GM12878 (cell line): Measurements from ENCODE around the gene MAST4. TPM values are rescaled to one million over a fixed set of nuclear protein-coding genes. Genes with fewer than 3 reads are reported as not detected.

Source experiments
- ATF7 ChIP-seq: fragments of 450-650 bp; IDR thresholded peaks from 2 replicates; pipeline ENCODE4 v1.6.1; 2016; ENCODE audit warnings: low read depth, mild to moderate bottlenecking
- BCL11A ChIP-seq: IDR thresholded peaks from 2 replicates; pipeline ENCODE4 v1.6.1; 2011; ENCODE audit warnings: low read depth, low read length
- BCLAF1 ChIP-seq: fragments of 450-650 bp; IDR thresholded peaks from 2 replicates; pipeline ENCODE4 v1.6.1; 2017; ENCODE audit warnings: antibody characterized with exemption, mild to moderate bottlenecking, moderate library complexity
- CHD2 ChIP-seq: IDR thresholded peaks from 2 replicates; pipeline ENCODE4 v1.6.1; 2011; ENCODE audit warnings: low read depth, low read length, improper control_type of control experiment, borderline replicate concordance
- CTCF ChIP-seq, 3 experiments: IDR thresholded peaks in 2 of 3; conservative IDR thresholded peaks in 1 of 3; 2 replicates each; pipeline ENCODE4 v1.5.1; 2011; ENCODE audit warnings: low read depth in 3 of 3, low read length in 3 of 3, mild to moderate bottlenecking in 3 of 3, control low read depth in 2 of 3, moderate library complexity in 2 of 3, inconsistent platforms in 1 of 3, mixed read lengths in 1 of 3; ENCODE audit not compliant: control insufficient read depth in 2 of 3, insufficient read depth in 1 of 3; ENCODE audit errors: extremely low read depth in 1 of 3
- ETV6 ChIP-seq, 2 experiments: fragments of 450-650 bp in 1 of 2; IDR thresholded peaks in 1 of 2; conservative IDR thresholded peaks in 1 of 2; 2 replicates each; pipeline ENCODE4 v1.6.1; 2014; ENCODE audit warnings: antibody characterized with exemption in 1 of 2, borderline replicate concordance in 1 of 2, low read depth in 1 of 2, mild to moderate bottlenecking in 1 of 2, moderate library complexity in 1 of 2
- FOS ChIP-seq: IDR thresholded peaks from 3 replicates; pipeline ENCODE4 v1.6.1; 2011; ENCODE audit warnings: borderline replicate concordance; ENCODE audit not compliant: insufficient read length; ENCODE audit errors: extremely low read depth
- FOXM1 ChIP-seq: IDR thresholded peaks from 2 replicates; pipeline ENCODE4 v1.6.1; 2012; ENCODE audit warnings: low read depth, mild to moderate bottlenecking, inconsistent platforms, low read length, moderate library complexity
- IRF4 ChIP-seq: IDR thresholded peaks from 2 replicates; pipeline ENCODE4 v1.6.1; 2011; ENCODE audit warnings: low read depth, low read length
- MTA3 ChIP-seq: IDR thresholded peaks from 2 replicates; pipeline ENCODE4 v1.6.1; 2012; ENCODE audit warnings: low read length, inconsistent platforms, borderline replicate concordance
- NFYB ChIP-seq: IDR thresholded peaks from 2 replicates; pipeline ENCODE4 v1.6.1; 2011; ENCODE audit warnings: low read depth, mild to moderate bottlenecking, low read length, improper control_type of control experiment, moderate library complexity; ENCODE audit not compliant: insufficient read depth
- PBX3 ChIP-seq: IDR thresholded peaks from 2 replicates; pipeline ENCODE4 v1.6.1; 2011; ENCODE audit warnings: mild to moderate bottlenecking, low read depth, low read length, moderate library complexity; ENCODE audit not compliant: insufficient replicate concordance
- PKNOX1 ChIP-seq: fragments of 450-650 bp; IDR thresholded peaks from 2 replicates; pipeline ENCODE4 v1.6.1; 2016; ENCODE audit warnings: mild to moderate bottlenecking
- POU2F2 ChIP-seq: IDR thresholded peaks from 3 replicates; pipeline ENCODE4 v1.6.1; 2011; ENCODE audit warnings: low read depth, mild to moderate bottlenecking, low read length, borderline replicate concordance
- RELB ChIP-seq: fragments of 450-650 bp; IDR thresholded peaks from 2 replicates; pipeline ENCODE4 v1.6.1; 2017; ENCODE audit warnings: low read depth, mild to moderate bottlenecking, moderate library complexity
- RUNX3 ChIP-seq: IDR thresholded peaks from 2 replicates; pipeline ENCODE4 v1.6.1; 2012; ENCODE audit warnings: low read length, inconsistent platforms
- SIN3A ChIP-seq: IDR thresholded peaks from 2 replicates; pipeline ENCODE4 v1.6.1; 2012; ENCODE audit warnings: low read depth, low read length, improper control_type of control experiment
- SREBF2 ChIP-seq: IDR thresholded peaks from 2 replicates; pipeline ENCODE4 v1.6.1; 2012; ENCODE audit warnings: mild to moderate bottlenecking, low read length
- SUZ12 ChIP-seq: fragments of 200-600 bp; sonication (generic); IDR thresholded peaks from one replicate; pipeline ENCODE4 v1.6.1; 2018; ENCODE audit warnings: antibody characterized with exemption, mild to moderate bottlenecking; ENCODE audit not compliant: unreplicated experiment
- TARDBP ChIP-seq: IDR thresholded peaks from 2 replicates; pipeline ENCODE4 v1.6.1; 2016; ENCODE audit warnings: borderline replicate concordance
- TCF3 ChIP-seq: IDR thresholded peaks from 2 replicates; pipeline ENCODE4 v1.6.1; 2012; ENCODE audit warnings: low read depth, mild to moderate bottlenecking, low read length, borderline replicate concordance; ENCODE audit not compliant: insufficient read depth
- ZNF24 ChIP-seq: fragments of 450-650 bp; IDR thresholded peaks from 2 replicates; pipeline ENCODE4 v1.6.1; 2017; ENCODE audit warnings: antibody characterized with exemption, mild to moderate bottlenecking
- ZNF622 ChIP-seq: fragments of 450-650 bp; IDR thresholded peaks from 2 replicates; pipeline ENCODE4 v1.6.1; 2017; ENCODE audit warnings: mild to moderate bottlenecking, inconsistent platforms
- polyA plus RNA-seq, 11 experiments: library from polyadenylated mRNA; depleted of rRNA in 4 of 11; unstranded in 6 of 11; stranded (reverse) in 5 of 11; fragments of >200 nt; fragmentation: Nextera tagmentation in 4 of 11; fragmentation: Illumina TruSeq in 1 of 11; extraction: Ambion mirVana in 4 of 11; extraction: Trizol in 1 of 11; gene quantifications; 1 replicate in 1 of 11; 2 replicates in 10 of 11; pipeline versions ENCODE4 v1.2.1 to v1.2.3, GENCODE V29; 2011 to 2016; ENCODE audit warnings: inconsistent platforms in 2 of 11, missing spikeins in 2 of 11, low read depth in 1 of 11
- total RNA-seq, 4 experiments: library from RNA; depleted of rRNA in 3 of 4; stranded (reverse); fragments of >200 nt in 3 of 4; fragmentation: Illumina TruSeq in 1 of 4; extraction: Trizol in 1 of 4; gene quantifications; 2 replicates each; pipeline versions ENCODE4 v1.2.1 to v1.2.3, GENCODE V29; 2013 to 2021

Gene MAST4
- total and polyA plus RNA-seq, 10 of the 15 experiments (the other 5 are each of a cell fraction or from before 2014, with no cell fraction given), result 0.02 to 1.6 (median 0.29) TPM; not detected in 1

GRCh38 chr5:66639037-66639436, 42.8 kb downstream of the MAST4 start (continued):
- TF ChIP-seq TARDBP (no peak), POU2F2 (no peak), PBX3 (no peak), RUNX3 (peak; percentile 89), CHD2 (no peak), ATF7 (peak; percentile 97), MTA3 (no peak), ZNF24 (no peak), FOS (no peak), BCL11A (peak; percentile 57; the same call in 1 of the 2 replicates), FOXM1 (peak; percentile 35; the same call in 1 of the 2 replicates), SREBF2 (no peak), SIN3A (no peak), TCF3 (no peak), CTCF (IDR thresholded peaks at IDR 0.05 in 2 of 3, conservative IDR thresholded peaks at IDR 0.05 in 1 of 3; ENCODE audit: control insufficient read depth in 2 of 3, extremely low read depth in 1 of 3, insufficient read depth in 1 of 3, low read depth in 3 of 3, low read length in 3 of 3) (no peak), ZNF622 (no peak), IRF4 (peak; percentile 58; the same call in 1 of the 2 replicates), NFYB (no peak), BCLAF1 (no peak), ETV6 (conservative IDR thresholded peaks at IDR 0.05 in 1 of 2, IDR thresholded peaks at IDR 0.05 in 1 of 2; ENCODE audit: borderline replicate concordance in 1 of 2, low read depth in 1 of 2) (peak in 1 of 2 experiments; percentile 74; a peak in 2 of 4 replicates), SUZ12 (no peak), PKNOX1 (no peak), RELB (peak; percentile 44; the same call in 1 of the 2 replicates)
